ENCODE measurements around the gene NDUFB7.

DNA sequence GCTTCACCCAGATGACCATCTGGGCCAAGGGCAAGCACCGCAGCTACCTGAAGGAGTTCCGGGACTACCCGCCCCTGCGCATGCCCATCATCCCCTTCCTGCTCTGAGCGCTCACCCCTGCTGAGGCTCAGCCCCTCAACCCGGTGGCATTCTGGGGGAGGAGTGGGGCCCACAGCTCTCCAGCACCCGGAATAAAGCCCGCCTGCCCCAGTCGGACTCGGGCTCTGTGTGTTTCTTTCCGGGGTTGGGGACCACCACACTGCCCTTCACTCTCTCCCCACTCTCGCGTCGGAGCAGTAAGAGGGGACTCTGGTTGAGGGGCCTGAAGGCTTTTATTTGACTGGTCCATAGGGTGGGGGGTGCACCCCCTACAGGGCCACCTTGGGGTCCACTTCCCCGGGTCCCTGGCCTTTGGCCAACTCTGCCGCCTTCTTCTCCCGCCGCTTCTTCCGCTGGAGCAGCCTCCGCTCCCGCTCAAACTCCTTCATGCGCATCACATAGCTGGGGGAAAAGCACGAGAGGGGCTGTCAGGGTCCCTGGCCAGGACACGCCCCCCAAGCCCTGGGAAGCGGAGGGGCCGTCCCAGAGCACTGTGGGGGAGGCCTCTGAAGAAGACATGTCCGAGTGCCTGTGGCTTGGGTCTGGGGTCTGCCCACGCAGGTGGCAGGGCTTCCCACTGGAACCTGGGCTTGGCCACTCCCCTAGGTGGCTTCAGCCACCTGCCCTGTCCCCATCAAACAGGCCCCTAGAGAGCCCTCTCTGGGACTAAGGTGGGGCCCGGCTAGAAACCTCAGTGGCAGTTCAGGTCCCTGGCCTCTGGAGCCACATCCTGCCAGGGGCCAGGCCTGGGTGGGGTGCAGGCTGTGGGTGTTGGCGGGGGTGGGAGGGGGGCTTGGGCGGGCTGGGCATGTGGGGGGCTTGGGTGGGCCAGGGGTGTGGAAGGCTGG, 5.8 kb downstream of the NDUFB7 start:
- TF ChIP-seq, protein P1, sequence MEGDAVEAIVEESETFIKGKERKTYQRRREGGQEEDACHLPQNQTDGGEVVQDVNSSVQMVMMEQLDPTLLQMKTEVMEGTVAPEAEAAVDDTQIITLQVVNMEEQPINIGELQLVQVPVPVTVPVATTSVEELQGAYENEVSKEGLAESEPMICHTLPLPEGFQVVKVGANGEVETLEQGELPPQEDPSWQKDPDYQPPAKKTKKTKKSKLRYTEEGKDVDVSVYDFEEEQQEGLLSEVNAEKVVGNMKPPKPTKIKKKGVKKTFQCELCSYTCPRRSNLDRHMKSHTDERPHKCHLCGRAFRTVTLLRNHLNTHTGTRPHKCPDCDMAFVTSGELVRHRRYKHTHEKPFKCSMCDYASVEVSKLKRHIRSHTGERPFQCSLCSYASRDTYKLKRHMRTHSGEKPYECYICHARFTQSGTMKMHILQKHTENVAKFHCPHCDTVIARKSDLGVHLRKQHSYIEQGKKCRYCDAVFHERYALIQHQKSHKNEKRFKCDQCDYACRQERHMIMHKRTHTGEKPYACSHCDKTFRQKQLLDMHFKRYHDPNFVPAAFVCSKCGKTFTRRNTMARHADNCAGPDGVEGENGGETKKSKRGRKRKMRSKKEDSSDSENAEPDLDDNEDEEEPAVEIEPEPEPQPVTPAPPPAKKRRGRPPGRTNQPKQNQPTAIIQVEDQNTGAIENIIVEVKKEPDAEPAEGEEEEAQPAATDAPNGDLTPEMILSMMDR (IDR thresholded peaks at IDR 0.05), result no peak
- no peak for TF ChIP-seq POLR2A (IDR thresholded peaks at IDR 0.05)

Measured in testis (tissue), 2 donors.